BJ (cell line): Measurements from ENCODE around the gene HSD17B3. TPM values are rescaled to one million over a fixed set of nuclear protein-coding genes. Genes with fewer than 3 reads are reported as not detected.
"Not testable (repeated sequence)": the region's sequence is repeated elsewhere in the genome, so short reads cannot be mapped to it uniquely, and the experiment has no call there.

Experiments used
- CTCF ChIA-PET: fragments of 350-600 bp; formaldehyde crosslinking; extraction: SDS; loops from one replicate; lab custom pipeline; 2021; ENCODE audit warnings: antibody characterized with exemption, inconsistent platforms; lab: Yijun Ruan, JAX
- POLR2A ChIA-PET: fragments of 300-600 bp; sonication (Branson Sonifier 250); formaldehyde crosslinking; extraction: SDS; loops from one replicate; lab custom pipeline; 2021; ENCODE audit warnings: antibody characterized with exemption; lab: Charles Lee
- DNase-seq: peaks from one replicate; pipeline ENCODE4 v3.0.0-alpha.2; 2011; ENCODE audit warnings: low read depth
- H3K27me3 ChIP-seq: 2 replicates; pipeline ENCODE4 v1.6.0; 2011; ENCODE audit warnings: low read length; ENCODE audit not compliant: control insufficient read depth, insufficient read depth
- H3K36me3 ChIP-seq: 2 replicates; pipeline ENCODE4 v1.5.1; 2011; ENCODE audit warnings: low read length; ENCODE audit not compliant: control insufficient read depth, insufficient read depth
- H3K4me3 ChIP-seq: 2 replicates; pipeline ENCODE4 v1.5.1; 2011; ENCODE audit warnings: low read depth, mild to moderate bottlenecking, control low read depth, low read length
- polyA plus RNA-seq: library from polyadenylated mRNA; depleted of rRNA; stranded (reverse); fragments of >200 nt; gene quantifications from 2 replicates; pipeline ENCODE4 v1.2.3, GENCODE V29; 2011
- TF ChIP-seq, protein P1 (sequence below): IDR thresholded peaks from 2 replicates; pipeline ENCODE4 v1.5.1; 2011; ENCODE audit warnings: low read depth, mild to moderate bottlenecking, control low read depth, inconsistent platforms, low read length, moderate library complexity; ENCODE audit not compliant: insufficient read depth

The HSD17B3 gene
- polyA plus RNA-seq, 1 experiment: not detected

- Histone ChIP-seq H3K27me3 (peaks cover 2% of the 10 kb centered on the region; the same call in 1 of the 2 replicates), H3K36me3 (no peaks in the 10 kb centered on the region), H3K4me3 (no peak overlapping the region)
- POLR2A ChIA-PET: no interaction called here
- CTCF ChIA-PET: interaction anchor here (1.5 kb wide), 1 partner anchor 10 kb away, joined by 3 read pairs; no protein-coding TSS in a partner anchor
- TF ChIP-seq, protein P1, sequence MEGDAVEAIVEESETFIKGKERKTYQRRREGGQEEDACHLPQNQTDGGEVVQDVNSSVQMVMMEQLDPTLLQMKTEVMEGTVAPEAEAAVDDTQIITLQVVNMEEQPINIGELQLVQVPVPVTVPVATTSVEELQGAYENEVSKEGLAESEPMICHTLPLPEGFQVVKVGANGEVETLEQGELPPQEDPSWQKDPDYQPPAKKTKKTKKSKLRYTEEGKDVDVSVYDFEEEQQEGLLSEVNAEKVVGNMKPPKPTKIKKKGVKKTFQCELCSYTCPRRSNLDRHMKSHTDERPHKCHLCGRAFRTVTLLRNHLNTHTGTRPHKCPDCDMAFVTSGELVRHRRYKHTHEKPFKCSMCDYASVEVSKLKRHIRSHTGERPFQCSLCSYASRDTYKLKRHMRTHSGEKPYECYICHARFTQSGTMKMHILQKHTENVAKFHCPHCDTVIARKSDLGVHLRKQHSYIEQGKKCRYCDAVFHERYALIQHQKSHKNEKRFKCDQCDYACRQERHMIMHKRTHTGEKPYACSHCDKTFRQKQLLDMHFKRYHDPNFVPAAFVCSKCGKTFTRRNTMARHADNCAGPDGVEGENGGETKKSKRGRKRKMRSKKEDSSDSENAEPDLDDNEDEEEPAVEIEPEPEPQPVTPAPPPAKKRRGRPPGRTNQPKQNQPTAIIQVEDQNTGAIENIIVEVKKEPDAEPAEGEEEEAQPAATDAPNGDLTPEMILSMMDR: no peak
- no peak for DNase-seq
These were observed 112.0 kb downstream of the HSD17B3 start for GRCh38 chr9:96189995-96190394.

GRCh38 chr9:96189581-96189980 is 112.4 kb downstream of the HSD17B3 start:
- H3K4me3 ChIP-seq, H3K36me3 ChIP-seq, H3K27me3 ChIP-seq, DNase-seq, POLR2A ChIA-PET: not testable (repeated sequence)
- CTCF ChIA-PET: interaction anchor here (1.5 kb wide), 1 partner anchor 10 kb away, joined by 3 read pairs; no protein-coding TSS in a partner anchor

- Histone ChIP-seq H3K36me3 (no peaks in the 10 kb centered on the region), H3K4me3 (no peak overlapping the region), H3K27me3 (peaks cover 2% of the 10 kb centered on the region; the same call in 1 of the 2 replicates)
- ChIA-PET CTCF (interaction anchor here (1.5 kb wide), 1 partner anchor 9 kb away, joined by 3 read pairs; no protein-coding TSS in a partner anchor), POLR2A (no interaction called here)
- TF ChIP-seq, protein P1: no peak
- DNase-seq: no peak
These were observed 113.4 kb downstream of the HSD17B3 start for GRCh38 chr9:96188571-96188970.

DNA sequence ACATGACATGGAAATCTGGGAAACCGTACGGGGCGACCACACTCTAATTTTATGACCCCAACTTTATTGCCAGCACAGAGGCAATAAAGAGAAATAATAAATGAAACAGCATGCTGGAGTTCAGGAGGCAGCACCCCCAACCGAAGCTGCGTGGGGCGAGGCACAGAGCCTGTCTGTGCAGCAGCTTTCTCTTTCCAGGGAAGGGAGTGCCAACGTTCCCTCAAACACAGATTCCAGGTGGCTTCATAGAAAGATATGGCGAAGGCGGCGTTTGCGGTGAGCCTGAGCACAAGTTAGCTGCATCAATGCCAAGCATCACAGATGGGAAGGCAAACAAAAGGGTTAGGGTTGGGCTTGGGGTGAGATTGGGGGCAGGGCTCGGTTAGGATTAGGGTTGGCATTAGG is 114.8 kb downstream of the HSD17B3 start:
- Histone ChIP-seq H3K36me3 (no peaks in the 10 kb centered on the region), H3K27me3 (peaks cover 2% of the 10 kb centered on the region; the same call in 1 of the 2 replicates), H3K4me3 (no peak overlapping the region)
- ChIA-PET POLR2A (no interaction called here), CTCF (no interaction called here)
- TF ChIP-seq, protein P1: no peak
- no peak for DNase-seq

DNA sequence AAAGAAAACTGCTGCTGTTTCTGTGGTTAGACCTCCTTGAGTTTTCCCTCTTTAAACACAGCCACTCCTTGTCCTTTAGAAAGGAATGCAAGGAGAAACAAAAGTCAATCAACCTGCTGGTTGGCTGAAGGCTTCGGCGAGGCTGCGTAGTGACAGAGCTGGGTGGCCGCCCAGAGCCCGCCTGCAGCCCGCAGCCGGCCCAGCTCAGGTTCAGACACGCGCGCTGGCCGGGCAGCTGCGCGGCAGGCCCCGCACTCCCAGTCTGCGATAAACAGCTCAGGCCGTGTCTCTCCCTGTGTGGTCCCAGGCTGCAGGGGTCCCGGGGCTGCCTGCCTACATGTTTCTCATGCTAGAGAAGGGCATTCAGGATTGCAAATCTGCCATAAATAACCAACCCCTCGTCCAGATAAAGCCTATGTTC is 115.4 kb downstream of the HSD17B3 start:
- H3K4me3 ChIP-seq: no peak overlapping the region
- ChIA-PET CTCF (no interaction called here), POLR2A (no interaction called here)
- H3K27me3 ChIP-seq: peaks cover 2% of the 10 kb centered on the region; the same call in 1 of the 2 replicates
- TF ChIP-seq, protein P1: no peak
- no peaks in the 10 kb centered on the region for H3K36me3 ChIP-seq
- no peak for DNase-seq
